HG03432 (cell line): ENCODE measurements around the gene KDM4C.
"Not testable (repeated sequence)": the region's sequence is repeated elsewhere in the genome, so short reads cannot be mapped to it uniquely, and the experiment has no call there.

ENCODE experiments used
- ATAC-seq: cut with Tn5 transposase; IDR thresholded peaks from one replicate; pipeline ENCODE4 v1.9.1; 2021; ENCODE audit warnings: mild to moderate bottlenecking, moderate library complexity; ENCODE audit not compliant: unreplicated experiment

Gene KDM4C

GRCh38 chr9:6763244-6763643 lies 5.5 kb downstream of the KDM4C start:
- no peak for ATAC-seq

- no peak for ATAC-seq
Measured at GRCh38 chr9:6764011-6764410, 6.2 kb downstream of the KDM4C start.

GRCh38 chr9:6764523-6764922 lies 6.8 kb downstream of the KDM4C start:
- no peak for ATAC-seq

- no peak for ATAC-seq
Measured at GRCh38 chr9:6764950-6765349, 7.2 kb downstream of the KDM4C start.

GRCh38 chr9:6765396-6765795 lies 7.6 kb downstream of the KDM4C start:
- ATAC-seq = no peak

- ATAC-seq = no peak
Measured at GRCh38 chr9:6766606-6767005, 8.8 kb downstream of the KDM4C start.

GRCh38 chr9:6768587-6768986 lies 10.8 kb downstream of the KDM4C start:
- not testable (repeated sequence) for ATAC-seq

GRCh38 chr9:6771722-6772121 lies 13.9 kb downstream of the KDM4C start:
- ATAC-seq = no peak

- ATAC-seq = peak; percentile 47
Measured at GRCh38 chr9:6777213-6777902, 19.6 kb downstream of the KDM4C start.

GRCh38 chr9:6779417-6780241 lies 21.9 kb downstream of the KDM4C start:
- ATAC-seq = peak; percentile 32

- ATAC-seq = no peak
Measured at GRCh38 chr9:6780690-6781089, 22.9 kb downstream of the KDM4C start.

- no peak for ATAC-seq
Measured at GRCh38 chr9:6781476-6781875, 23.7 kb downstream of the KDM4C start.

GRCh38 chr9:6782345-6782744 lies 24.6 kb downstream of the KDM4C start:
- ATAC-seq = no peak

- ATAC-seq = no peak
Measured at GRCh38 chr9:6782981-6783380, 25.2 kb downstream of the KDM4C start.

- no peak for ATAC-seq
Measured at GRCh38 chr9:6783753-6784152, 26.0 kb downstream of the KDM4C start.

GRCh38 chr9:6785682-6786081 lies 27.9 kb downstream of the KDM4C start:
- ATAC-seq = no peak

- ATAC-seq = no peak
Measured at GRCh38 chr9:6787793-6788161, 30.0 kb downstream of the KDM4C start.

GRCh38 chr9:6788162-6789016 lies 30.6 kb downstream of the KDM4C start:
- no peak for ATAC-seq

- not testable (repeated sequence) for ATAC-seq
Measured at GRCh38 chr9:6789017-6789338, 31.2 kb downstream of the KDM4C start.

GRCh38 chr9:6790866-6791265 lies 33.1 kb downstream of the KDM4C start:
- no peak for ATAC-seq

- peak; percentile 50 for ATAC-seq
Measured at GRCh38 chr9:6793203-6793602, 35.4 kb downstream of the KDM4C start.

- no peak for ATAC-seq
Measured at GRCh38 chr9:6794936-6795335, 37.2 kb downstream of the KDM4C start.
